DND-41 (cell line): ENCODE measurements around the gene KIF11.

ENCODE experiments used
- ATAC-seq: fragments of 200-7000 bp; cut with Tn5 transposase; 3 replicates; pipeline ENCODE4 v1.9.1; 2021; ENCODE audit warnings: low read depth; ENCODE audit not compliant: insufficient read depth
- DNase-seq: peaks from one replicate; pipeline ENCODE4 v3.0.0-alpha.2; 2020
- H2AFZ ChIP-seq: 2 replicates; pipeline ENCODE4 v1.6.0; 2012; ENCODE audit warnings: low read depth, low read length
- H3K27ac ChIP-seq: 2 replicates; pipeline ENCODE4 v1.5.1; 2012; ENCODE audit warnings: low read length, inconsistent platforms
- H3K27me3 ChIP-seq: fragments of 200-600 bp; sonication (generic); 2 replicates; pipeline ENCODE4 v1.6.0; 2012; ENCODE audit warnings: low read length, mild to moderate bottlenecking, inconsistent platforms; ENCODE audit not compliant: insufficient read depth, poor library complexity
- H3K36me3 ChIP-seq: 2 replicates; pipeline ENCODE4 v1.5.1; 2012; ENCODE audit warnings: low read length, inconsistent platforms; ENCODE audit not compliant: insufficient read depth
- H3K4me1 ChIP-seq: 2 replicates; pipeline ENCODE4 v1.5.1; 2012; ENCODE audit warnings: mild to moderate bottlenecking, low read length; ENCODE audit not compliant: insufficient read depth
- H3K4me2 ChIP-seq: 2 replicates; pipeline ENCODE4 v1.6.0; 2012; ENCODE audit warnings: mild to moderate bottlenecking, moderate library complexity, low read length, inconsistent platforms; ENCODE audit not compliant: insufficient read depth
- H3K4me3 ChIP-seq, 2 experiments: fragments of 200-600 bp in 1 of 2; shearing (Covaris generic) in 1 of 2; 2 replicates each; pipeline ENCODE4 v1.5.1; 2012 to 2016; ENCODE audit warnings: inconsistent platforms in 2 of 2, low read length in 2 of 2, mild to moderate bottlenecking in 2 of 2, low read depth in 1 of 2, moderate library complexity in 1 of 2
- H3K79me2 ChIP-seq: 2 replicates; pipeline ENCODE4 v1.6.0; 2012; ENCODE audit warnings: low read length, inconsistent platforms; ENCODE audit not compliant: insufficient read depth
- H3K9ac ChIP-seq: 2 replicates; pipeline ENCODE4 v1.6.0; 2012; ENCODE audit warnings: low read depth, mild to moderate bottlenecking, inconsistent platforms, low read length, moderate library complexity
- H3K9me3 ChIP-seq: 2 replicates; pipeline ENCODE4 v1.5.1; 2012; ENCODE audit warnings: low read length, moderate library complexity, mild to moderate bottlenecking, inconsistent platforms; ENCODE audit not compliant: insufficient read depth, severe bottlenecking
- H4K20me1 ChIP-seq: 2 replicates; pipeline ENCODE4 v1.6.0; 2012; ENCODE audit warnings: low read length; ENCODE audit not compliant: insufficient read depth
- EZH2 ChIP-seq: IDR thresholded peaks from 3 replicates; pipeline ENCODE4 v1.6.1; 2012; ENCODE audit warnings: borderline replicate concordance, low read depth, mild to moderate bottlenecking, moderate library complexity, low read length, inconsistent platforms; ENCODE audit not compliant: severe bottlenecking
- TF ChIP-seq, protein P1 (sequence below): IDR thresholded peaks from 2 replicates; pipeline ENCODE4 v1.5.1; 2012; ENCODE audit warnings: borderline replicate concordance, low read length, moderate library complexity, mild to moderate bottlenecking; ENCODE audit not compliant: poor library complexity, severe bottlenecking; ENCODE audit errors: extremely low read depth

KIF11 gene

DNA sequence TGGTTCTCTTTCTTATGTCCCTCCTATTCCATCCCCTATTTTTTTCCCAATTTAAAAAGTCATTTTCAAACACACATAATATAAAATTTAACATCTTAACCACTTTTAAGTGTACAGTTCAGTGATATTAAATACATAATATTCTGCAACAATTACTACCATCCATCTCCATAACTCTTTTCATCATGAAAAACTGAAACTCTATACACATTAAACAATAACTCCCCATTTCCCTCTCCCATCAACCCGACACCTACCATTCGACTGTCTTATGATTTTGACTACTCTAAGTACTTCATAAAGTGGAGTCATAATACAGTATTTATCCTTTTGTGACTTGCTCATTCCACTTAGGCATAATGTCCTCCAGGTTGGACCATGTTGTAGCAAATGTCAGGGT, 2.6 kb downstream of the KIF11 start:
- Histone ChIP-seq H3K79me2 (peaks cover 87% of the 10 kb centered on the region), H3K36me3 (peaks cover 24% of the 10 kb centered on the region), H3K27ac (no peak overlapping the region), H3K4me1 (peaks cover 71% of the 10 kb centered on the region), H3K4me2 (peak overlapping the region; percentile 86), H4K20me1 (peaks cover 51% of the 10 kb centered on the region), H3K9me3 (no peaks in the 10 kb centered on the region), H2AFZ (no peak overlapping the region), H3K9ac (peak overlapping the region; percentile 80), H3K4me3 (peak overlapping the region; percentile 38 to 66; a peak in 3 of 4 replicates), H3K27me3 (no peaks in the 10 kb centered on the region)
- DNase-seq (no peak), ATAC-seq (no peak)
- TF ChIP-seq, protein P1, sequence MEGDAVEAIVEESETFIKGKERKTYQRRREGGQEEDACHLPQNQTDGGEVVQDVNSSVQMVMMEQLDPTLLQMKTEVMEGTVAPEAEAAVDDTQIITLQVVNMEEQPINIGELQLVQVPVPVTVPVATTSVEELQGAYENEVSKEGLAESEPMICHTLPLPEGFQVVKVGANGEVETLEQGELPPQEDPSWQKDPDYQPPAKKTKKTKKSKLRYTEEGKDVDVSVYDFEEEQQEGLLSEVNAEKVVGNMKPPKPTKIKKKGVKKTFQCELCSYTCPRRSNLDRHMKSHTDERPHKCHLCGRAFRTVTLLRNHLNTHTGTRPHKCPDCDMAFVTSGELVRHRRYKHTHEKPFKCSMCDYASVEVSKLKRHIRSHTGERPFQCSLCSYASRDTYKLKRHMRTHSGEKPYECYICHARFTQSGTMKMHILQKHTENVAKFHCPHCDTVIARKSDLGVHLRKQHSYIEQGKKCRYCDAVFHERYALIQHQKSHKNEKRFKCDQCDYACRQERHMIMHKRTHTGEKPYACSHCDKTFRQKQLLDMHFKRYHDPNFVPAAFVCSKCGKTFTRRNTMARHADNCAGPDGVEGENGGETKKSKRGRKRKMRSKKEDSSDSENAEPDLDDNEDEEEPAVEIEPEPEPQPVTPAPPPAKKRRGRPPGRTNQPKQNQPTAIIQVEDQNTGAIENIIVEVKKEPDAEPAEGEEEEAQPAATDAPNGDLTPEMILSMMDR: no peak
- no peak for TF ChIP-seq EZH2

DNA sequence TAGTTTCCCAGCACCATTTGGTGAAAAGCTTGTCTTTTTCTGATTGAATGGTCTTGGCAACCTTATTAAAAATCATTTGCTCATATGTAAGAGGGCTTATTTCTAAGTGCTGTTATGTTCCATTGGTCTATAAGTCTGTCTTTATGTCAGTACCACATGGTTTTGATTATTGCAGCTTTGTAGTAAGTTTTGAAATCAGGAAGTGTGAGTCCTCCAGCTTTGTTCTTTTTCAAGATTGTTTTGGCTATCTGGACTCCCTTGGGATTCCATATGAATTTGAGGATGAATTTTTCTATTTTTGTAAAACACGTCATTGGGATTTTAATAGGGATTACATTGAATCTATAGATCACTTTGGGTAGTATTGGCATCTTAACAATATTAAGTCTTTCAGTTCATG, 5.4 kb downstream of the KIF11 start:
- Histone ChIP-seq H2AFZ (no peak overlapping the region), H3K9ac (no peak overlapping the region; the same call in 1 of the 2 replicates), H3K79me2 (peaks cover 100% of the 10 kb centered on the region), H3K4me1 (peaks cover 72% of the 10 kb centered on the region), H4K20me1 (peaks cover 75% of the 10 kb centered on the region), H3K9me3 (no peaks in the 10 kb centered on the region), H3K36me3 (peaks cover 24% of the 10 kb centered on the region), H3K4me2 (peak overlapping the region; percentile 86; the same call in 1 of the 2 replicates), H3K27me3 (no peaks in the 10 kb centered on the region), H3K4me3 (no peak overlapping the region), H3K27ac (no peak overlapping the region)
- TF ChIP-seq, protein P1: no peak
- no peak for TF ChIP-seq EZH2
- no peak for DNase-seq
- ATAC-seq: no peak

DNA sequence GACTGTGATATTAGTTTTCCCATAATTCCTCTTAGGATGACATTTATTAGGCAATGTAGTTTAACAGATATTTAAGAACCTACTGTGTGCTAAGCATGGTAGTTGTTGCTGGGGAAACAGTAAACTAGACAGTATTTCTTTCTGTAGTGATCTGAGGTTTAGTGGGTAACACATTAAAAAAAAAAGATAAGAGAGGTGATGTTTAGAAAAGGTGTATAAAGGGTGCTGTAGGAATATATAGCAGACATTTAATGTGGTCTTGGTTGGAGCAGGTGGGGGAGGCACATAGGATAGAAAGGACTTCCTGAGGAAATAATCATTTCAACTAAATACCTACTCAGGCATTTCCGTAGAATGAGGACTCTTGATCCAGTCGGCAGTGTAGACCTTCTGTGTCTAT, 11.9 kb downstream of the KIF11 start:
- H3K4me3 ChIP-seq: no peak overlapping the region
- no peak overlapping the region for H3K27ac ChIP-seq
- no peak overlapping the region for H3K9ac ChIP-seq
- no peak for TF ChIP-seq EZH2
- TF ChIP-seq, protein P1: no peak
- H4K20me1 ChIP-seq: peaks cover 59% of the 10 kb centered on the region
- H3K4me1 ChIP-seq: peaks cover 26% of the 10 kb centered on the region
- ATAC-seq: no peak
- H3K9me3 ChIP-seq: no peaks in the 10 kb centered on the region
- no peaks in the 10 kb centered on the region for H3K27me3 ChIP-seq
- no peak for DNase-seq
- peaks cover 98% of the 10 kb centered on the region for H3K79me2 ChIP-seq
- H3K36me3 ChIP-seq: peaks cover 59% of the 10 kb centered on the region
- no peak overlapping the region for H2AFZ ChIP-seq
- H3K4me2 ChIP-seq: no peak overlapping the region

DNA sequence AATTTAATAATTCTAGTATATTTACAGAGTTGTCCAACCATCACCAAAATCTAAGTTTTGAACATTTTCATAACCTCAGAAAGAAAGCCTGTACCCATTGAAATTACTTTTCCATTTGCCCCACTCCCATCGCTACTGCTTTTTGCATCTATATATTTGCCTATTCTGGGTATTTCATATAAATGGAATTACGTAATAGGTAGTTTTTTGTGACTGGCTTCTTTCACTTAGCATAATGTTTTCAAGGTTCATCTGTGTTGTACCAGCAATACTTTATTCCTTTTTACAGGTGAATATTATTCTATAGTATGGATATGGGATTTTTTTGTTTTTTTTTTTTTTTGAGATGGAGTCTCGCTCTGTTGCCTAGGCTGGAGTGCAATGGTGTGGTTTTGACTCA, 22.6 kb downstream of the KIF11 start:
- ATAC-seq: no peak
- peaks cover 99% of the 10 kb centered on the region for H3K36me3 ChIP-seq

More for the DNA sequence above, 22.6 kb downstream of the KIF11 start:
- Histone ChIP-seq H4K20me1 (0 out of 2 replicates have a peak, but pooled peaks cover 3% of the 10 kb centered on the region), H3K27ac (no peak overlapping the region), H2AFZ (no peak overlapping the region), H3K79me2 (peaks cover 71% of the 10 kb centered on the region), H3K9me3 (no peaks in the 10 kb centered on the region), H3K4me3 (no peak overlapping the region), H3K9ac (no peak overlapping the region), H3K27me3 (no peaks in the 10 kb centered on the region), H3K4me2 (no peak overlapping the region), H3K4me1 (no peaks in the 10 kb centered on the region)
- no peak for DNase-seq
- TF ChIP-seq EZH2: no peak
- TF ChIP-seq, protein P1: no peak
